HepG2 (cell line): Measurements from ENCODE around the gene ADAMTS17. TPM values are rescaled to one million over a fixed set of nuclear protein-coding genes. Genes with fewer than 3 reads are reported as not detected.

Experiments used
- ARNT2 ChIP-seq: sonication (generic); formaldehyde crosslinking; IDR thresholded peaks from 2 replicates; pipeline ENCODE4 v1.8.0; 2022; ENCODE audit warnings: mild to moderate bottlenecking, low read depth, missing genetic modification reagents, moderate library complexity
- CAMTA2 ChIP-seq: sonication (generic); formaldehyde crosslinking; IDR thresholded peaks from 2 replicates; pipeline ENCODE4 v1.4.0; 2020; ENCODE audit warnings: mild to moderate bottlenecking, missing genetic modification reagents, borderline replicate concordance
- FOXA1 ChIP-seq, 2 experiments: fragments of 450-650 bp in 1 of 2; sonication (generic) in 1 of 2; formaldehyde crosslinking in 1 of 2; IDR thresholded peaks; 2 replicates each; pipeline versions ENCODE4 v1.4.0 to v1.6.1; 2016 to 2020; ENCODE audit warnings: missing genetic modification reagents in 1 of 2
- FOXP1 ChIP-seq, 2 experiments: fragments of 450-650 bp in 1 of 2; IDR thresholded peaks; 2 replicates each; pipeline ENCODE4 v1.6.1; 2017 to 2018; ENCODE audit warnings: antibody characterized with exemption in 1 of 2
- IRF9 ChIP-seq: sonication (generic); formaldehyde crosslinking; IDR thresholded peaks from 2 replicates; pipeline ENCODE4 v1.8.0; 2022; ENCODE audit warnings: missing genetic modification reagents, mild to moderate bottlenecking, borderline replicate concordance
- NFIB ChIP-seq: sonication (generic); formaldehyde crosslinking; IDR thresholded peaks from 2 replicates; pipeline ENCODE4 v1.9.0; 2021; ENCODE audit warnings: missing genetic modification reagents, mild to moderate bottlenecking, borderline replicate concordance
- TCF12 ChIP-seq, 2 experiments: fragments of 450-650 bp in 1 of 2; sonication (generic) in 1 of 2; formaldehyde crosslinking in 1 of 2; IDR thresholded peaks; 2 replicates each; pipeline versions ENCODE4 v1.6.1 to v1.8.0; 2017 to 2022; ENCODE audit warnings: antibody characterized with exemption in 1 of 2, mild to moderate bottlenecking in 1 of 2, missing genetic modification reagents in 1 of 2, moderate library complexity in 1 of 2
- U2AF1 ChIP-seq: fragments of 200-400 bp; formaldehyde crosslinking; optimal IDR thresholded peaks from 2 replicates; pipeline ENCODE3; 2017; ENCODE audit warnings: mild to moderate bottlenecking, low read depth, low read length
- ZBTB8A ChIP-seq: sonication (generic); formaldehyde crosslinking; IDR thresholded peaks from 2 replicates; pipeline ENCODE4 v1.4.0; 2020; ENCODE audit warnings: mild to moderate bottlenecking, low read depth, missing genetic modification reagents, borderline replicate concordance
- ZNF567 ChIP-seq: sonication (generic); formaldehyde crosslinking; IDR thresholded peaks from 2 replicates; pipeline ENCODE4 v1.8.1; 2023; ENCODE audit warnings: mild to moderate bottlenecking, missing genetic modification reagents, borderline replicate concordance
- ZNF569 ChIP-seq: sonication (generic); formaldehyde crosslinking; IDR thresholded peaks from 2 replicates; pipeline ENCODE4 v1.5.0; 2020; ENCODE audit warnings: mild to moderate bottlenecking, missing genetic modification reagents, moderate library complexity, borderline replicate concordance
- ZNF609 ChIP-seq: sonication (generic); formaldehyde crosslinking; IDR thresholded peaks from 2 replicates; pipeline ENCODE4 v1.4.0; 2020; ENCODE audit warnings: mild to moderate bottlenecking, missing genetic modification reagents, borderline replicate concordance
- ZNF646 ChIP-seq: sonication (generic); formaldehyde crosslinking; IDR thresholded peaks from 2 replicates; pipeline ENCODE4 v1.9.0; 2021; ENCODE audit warnings: mild to moderate bottlenecking, missing genetic modification reagents
- ZNF792 ChIP-seq: IDR thresholded peaks from 2 replicates; pipeline ENCODE4 v1.6.1; 2016
- polyA plus RNA-seq, 8 experiments: library from polyadenylated mRNA; depleted of rRNA in 3 of 8; stranded (reverse) in 7 of 8; unstranded in 1 of 8; fragments of >200 nt; fragmentation: Illumina TruSeq in 4 of 8; extraction: Trizol in 4 of 8; gene quantifications; 2 replicates each; pipeline versions ENCODE4 v1.2.1 to v1.2.3, GENCODE V29; 2011 to 2016; ENCODE audit warnings: low read depth in 4 of 8, missing spikeins in 1 of 8, mixed read lengths in 1 of 8; ENCODE audit not compliant: insufficient read depth in 1 of 8
- total RNA-seq, 5 experiments: library from RNA; depleted of rRNA; stranded (reverse); fragments of >200 nt; fragmentation: Illumina TruSeq; extraction: Trizol; gene quantifications; 2 replicates each; pipeline ENCODE4 v1.2.3, GENCODE V29; 2016; ENCODE audit warnings: low read depth in 1 of 5

Gene ADAMTS17
- total and polyA plus RNA-seq, 2 of the 13 experiments (the other 11 are each of a cell fraction or from before 2014, with no cell fraction given), result 0.02 to 0.04 TPM

- TF ChIP-seq ZNF646 (CRISPR knock-in tag) (no peak; the same call in 1 of the 2 replicates), NFIB (no peak), FOXA1 (IDR thresholded peaks at IDR 0.05) (no peak), FOXA1 (CRISPR knock-in tag; IDR thresholded peaks at IDR 0.05) (0 out of 2 replicates have a peak, but pooled peaks have one; percentile 4), ARNT2 (CRISPR knock-in tag) (peak; percentile 69; the same call in 1 of the 2 replicates), IRF9 (peak; percentile 92), CAMTA2 (CRISPR knock-in tag) (no peak), ZNF792 (CRISPR knock-in tag) (peak; percentile 50; the same call in 1 of the 2 replicates), U2AF1 (no peak), FOXP1 (IDR thresholded peaks at IDR 0.05) (no peak), FOXP1 (CRISPR knock-in tag; IDR thresholded peaks at IDR 0.05) (peak; percentile 22; the same call in 1 of the 2 replicates), ZNF569 (0 out of 2 replicates have a peak, but pooled peaks have one; percentile 58), ZBTB8A (no peak), ZNF609 (CRISPR knock-in tag) (no peak), ZNF567 (CRISPR knock-in tag) (no peak), TCF12 (IDR thresholded peaks at IDR 0.05) (no peak), TCF12 (CRISPR knock-in tag; IDR thresholded peaks at IDR 0.05) (no peak)
Measured at GRCh38 chr15:100131321-100132224, 210.2 kb downstream of the ADAMTS17 start (continued).
